Endothelial cell (in vitro differentiated cells): ENCODE measurements around the gene REL. TPM values are rescaled to one million over a fixed set of nuclear protein-coding genes. Genes with fewer than 3 reads are reported as not detected.
A peak's percentile ranks its signal among the peaks of the same experiment; 100 is the strongest.

Experiments used
- DNase-seq: peaks from one replicate; pipeline ENCODE4 v3.0.0; 2021; ENCODE audit warnings: low spot score
- H3K27ac Mint-ChIP-seq: one replicate; pipeline ENCODE4 v1.8.0; 2021; ENCODE audit warnings: mixed read lengths, inconsistent platforms; ENCODE audit not compliant: unreplicated experiment
- H3K27me3 Mint-ChIP-seq: one replicate; pipeline ENCODE4 v1.8.0; 2021; ENCODE audit warnings: mild to moderate bottlenecking, moderate library complexity, mixed read lengths, inconsistent platforms; ENCODE audit not compliant: unreplicated experiment
- H3K36me3 Mint-ChIP-seq: one replicate; pipeline ENCODE4 v1.8.0; 2021; ENCODE audit warnings: mild to moderate bottlenecking, low read depth, mixed read lengths, inconsistent platforms; ENCODE audit not compliant: unreplicated experiment
- H3K4me1 Mint-ChIP-seq: one replicate; pipeline ENCODE4 v1.8.0; 2021; ENCODE audit warnings: mild to moderate bottlenecking, mixed read lengths, inconsistent platforms; ENCODE audit not compliant: unreplicated experiment
- H3K4me3 Mint-ChIP-seq: one replicate; pipeline ENCODE4 v1.8.0; 2021; ENCODE audit warnings: mild to moderate bottlenecking, mixed read lengths, inconsistent platforms; ENCODE audit not compliant: unreplicated experiment
- H3K9me3 Mint-ChIP-seq: one replicate; pipeline ENCODE4 v1.8.0; 2021; ENCODE audit warnings: mixed read lengths, inconsistent platforms; ENCODE audit not compliant: unreplicated experiment
- CTCF ChIP-seq: fragments of 200-600 bp; sonication (generic); IDR thresholded peaks from one replicate; pipeline ENCODE4 v1.5.0; 2021; ENCODE audit warnings: antibody characterized with exemption; ENCODE audit not compliant: unreplicated experiment
- total RNA-seq: library from RNA; stranded (reverse); fragmentation: NEBNext Ultra II Directional; extraction: Animal tissue kit (Norgen Biotek cat#: 25700); gene quantifications from one replicate; pipeline ENCODE4 v1.2.1, GENCODE V29; 2021; ENCODE audit not compliant: unreplicated experiment

The REL gene
- total RNA-seq, 1 donor from 2014 or later: 16.4 TPM

GRCh38 chr2:60965499-60965785 is 84.1 kb downstream of the REL start:
- Mint-ChIP-seq H3K4me3 (no peak overlapping the region), H3K9me3 (no peaks in the 10 kb centered on the region), H3K4me1 (peaks cover 4% of the 10 kb centered on the region), H3K27ac (peak overlapping the region; percentile 51), H3K27me3 (no peaks in the 10 kb centered on the region), H3K36me3 (no peaks in the 10 kb centered on the region)
- DNase-seq: no peak
- TF ChIP-seq CTCF: no peak

- DNase-seq: no peak
- no peaks in the 10 kb centered on the region for H3K9me3 Mint-ChIP-seq
- no peaks in the 10 kb centered on the region for H3K36me3 Mint-ChIP-seq
- H3K4me3 Mint-ChIP-seq: no peak overlapping the region
- H3K27me3 Mint-ChIP-seq: no peaks in the 10 kb centered on the region
- H3K4me1 Mint-ChIP-seq: peaks cover 4% of the 10 kb centered on the region
- H3K27ac Mint-ChIP-seq: no peak overlapping the region
- TF ChIP-seq CTCF: no peak
Measured at GRCh38 chr2:60966507-60967405, 85.4 kb downstream of the REL start.

GRCh38 chr2:60972889-60973656 is 91.7 kb downstream of the REL start:
- no peak for DNase-seq
- Mint-ChIP-seq H3K27ac (no peak overlapping the region), H3K36me3 (no peaks in the 10 kb centered on the region), H3K4me1 (no peaks in the 10 kb centered on the region), H3K27me3 (no peaks in the 10 kb centered on the region), H3K4me3 (no peak overlapping the region), H3K9me3 (no peaks in the 10 kb centered on the region)
- TF ChIP-seq CTCF: no peak

- no peak overlapping the region for H3K4me3 Mint-ChIP-seq
Measured at GRCh38 chr2:60973705-60974104, 92.3 kb downstream of the REL start.

More at GRCh38 chr2:60973705-60974104, 92.3 kb downstream of the REL start:
- no peak for TF ChIP-seq CTCF
- H3K9me3 Mint-ChIP-seq: no peaks in the 10 kb centered on the region
- no peak overlapping the region for H3K27ac Mint-ChIP-seq
- H3K27me3 Mint-ChIP-seq: no peaks in the 10 kb centered on the region
- no peaks in the 10 kb centered on the region for H3K36me3 Mint-ChIP-seq
- no peaks in the 10 kb centered on the region for H3K4me1 Mint-ChIP-seq
- no peak for DNase-seq
